Activated T-helper 1 cell treated with Interleukin-2 at 50 U/mL for 16 hours (primary cell): ENCODE measurements around the gene SLC29A1.
"Not testable (repeated sequence)": the region's sequence is repeated elsewhere in the genome, so short reads cannot be mapped to it uniquely, and the experiment has no call there.

Experiments
- DNase-seq: peaks from one replicate; pipeline ENCODE4 v3.0.0-alpha.2; 2020; ENCODE audit warnings: low read depth

The SLC29A1 gene

GRCh38 chr6:44194326-44194725 lies 29.1 kb upstream of the SLC29A1 start:
- no peak for DNase-seq

DNA sequence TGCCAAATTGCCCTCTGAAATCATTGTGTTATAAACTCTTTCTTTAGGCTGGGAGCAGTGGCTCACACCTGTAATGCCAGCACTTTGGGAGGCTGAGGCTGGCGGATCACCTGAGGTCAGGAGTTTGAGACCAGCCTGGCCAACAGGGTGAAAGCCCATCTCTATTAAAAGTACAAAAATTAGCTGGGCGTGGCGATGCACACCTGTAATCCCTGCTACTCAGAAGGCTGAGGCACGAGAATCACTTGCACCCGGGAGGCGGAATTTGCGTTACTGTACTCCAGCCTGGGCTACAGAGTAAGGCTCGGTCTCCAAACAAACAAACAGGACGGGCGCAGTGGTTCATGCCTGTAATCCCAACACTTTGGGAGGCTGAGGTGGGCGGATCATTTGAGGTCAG lies 27.0 kb upstream of the SLC29A1 start:
- not testable (repeated sequence) for DNase-seq

GRCh38 chr6:44198684-44199083 lies 24.7 kb upstream of the SLC29A1 start:
- no peak for DNase-seq

GRCh38 chr6:44199883-44200282 lies 23.5 kb upstream of the SLC29A1 start:
- no peak for DNase-seq

- no peak for DNase-seq
Observed at GRCh38 chr6:44201200-44201599, 22.2 kb upstream of the SLC29A1 start.

- no peak for DNase-seq
Observed at GRCh38 chr6:44201638-44202303, 21.6 kb upstream of the SLC29A1 start.

- DNase-seq: no peak
Observed at GRCh38 chr6:44202332-44202971, 20.9 kb upstream of the SLC29A1 start.

DNA sequence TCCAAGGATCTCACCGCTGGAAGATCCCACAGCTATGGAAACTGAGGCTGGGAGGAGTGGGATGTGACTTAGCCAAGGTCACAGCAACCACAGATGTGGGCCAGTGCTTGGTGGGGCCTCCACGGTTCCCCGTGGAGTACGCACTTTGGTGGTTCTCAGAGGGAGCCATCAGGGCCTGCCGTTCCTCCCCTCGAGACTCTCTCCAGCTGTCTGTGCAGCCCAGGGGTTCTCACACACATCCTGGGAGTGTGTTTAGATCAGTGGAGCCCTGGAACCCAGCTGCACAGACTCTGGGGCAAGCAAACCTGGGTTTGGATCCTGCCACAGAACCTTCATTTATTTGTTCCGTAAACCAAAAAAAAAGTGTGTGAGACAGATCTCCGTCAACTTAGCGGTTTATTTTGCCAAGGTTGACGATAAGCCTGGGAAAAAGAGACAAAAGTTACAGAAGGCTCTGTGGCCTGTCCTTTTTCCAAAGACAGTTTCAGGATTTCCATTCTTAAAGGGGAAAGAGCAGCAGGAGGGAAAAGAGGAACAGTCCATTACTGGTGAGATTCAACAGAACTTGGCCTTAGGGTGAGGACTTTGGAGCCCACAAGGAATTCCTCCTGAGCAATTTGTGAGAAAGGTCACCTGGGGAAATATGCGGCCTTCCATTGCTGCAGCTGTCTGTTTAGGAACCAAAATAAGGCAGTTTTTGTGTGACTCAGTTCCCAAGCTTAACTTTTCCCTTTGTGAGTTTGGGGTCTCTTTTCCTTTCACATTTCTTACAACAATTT lies 20.2 kb upstream of the SLC29A1 start:
- no peak for DNase-seq

- DNase-seq: no peak
Observed at GRCh38 chr6:44203955-44204354, 19.4 kb upstream of the SLC29A1 start.

DNA sequence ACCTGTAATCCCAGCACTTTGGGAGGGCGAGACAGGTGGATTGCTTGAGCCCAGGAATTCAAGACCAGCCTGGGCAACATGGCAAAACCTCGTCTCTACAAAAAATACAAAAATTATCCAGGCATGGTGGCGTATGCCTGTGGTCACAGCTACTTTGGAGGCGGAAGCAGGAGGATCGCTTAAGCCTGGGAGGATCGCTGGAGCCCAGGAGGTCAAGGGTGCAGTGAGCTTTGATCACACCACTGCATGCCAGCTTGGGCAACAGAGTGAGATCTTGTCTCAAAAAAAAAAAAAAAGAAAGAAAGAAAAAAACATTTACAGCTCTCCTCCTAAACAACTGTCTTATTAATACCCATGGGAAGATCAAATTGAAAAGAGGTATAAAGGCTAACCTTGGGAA lies 15.4 kb upstream of the SLC29A1 start:
- DNase-seq: no peak

- DNase-seq: no peak
Observed at GRCh38 chr6:44211284-44211683, 12.1 kb upstream of the SLC29A1 start.

GRCh38 chr6:44214307-44214706 lies 9.1 kb upstream of the SLC29A1 start:
- no peak for DNase-seq

GRCh38 chr6:44216677-44217331 lies 6.6 kb upstream of the SLC29A1 start, which contains the start of gene MYMX:
MYMX (plus strand) TSS chr6:44216926; CDS start chr6:44217472, 546 bp downstream.
- DNase-seq: no peak

DNA sequence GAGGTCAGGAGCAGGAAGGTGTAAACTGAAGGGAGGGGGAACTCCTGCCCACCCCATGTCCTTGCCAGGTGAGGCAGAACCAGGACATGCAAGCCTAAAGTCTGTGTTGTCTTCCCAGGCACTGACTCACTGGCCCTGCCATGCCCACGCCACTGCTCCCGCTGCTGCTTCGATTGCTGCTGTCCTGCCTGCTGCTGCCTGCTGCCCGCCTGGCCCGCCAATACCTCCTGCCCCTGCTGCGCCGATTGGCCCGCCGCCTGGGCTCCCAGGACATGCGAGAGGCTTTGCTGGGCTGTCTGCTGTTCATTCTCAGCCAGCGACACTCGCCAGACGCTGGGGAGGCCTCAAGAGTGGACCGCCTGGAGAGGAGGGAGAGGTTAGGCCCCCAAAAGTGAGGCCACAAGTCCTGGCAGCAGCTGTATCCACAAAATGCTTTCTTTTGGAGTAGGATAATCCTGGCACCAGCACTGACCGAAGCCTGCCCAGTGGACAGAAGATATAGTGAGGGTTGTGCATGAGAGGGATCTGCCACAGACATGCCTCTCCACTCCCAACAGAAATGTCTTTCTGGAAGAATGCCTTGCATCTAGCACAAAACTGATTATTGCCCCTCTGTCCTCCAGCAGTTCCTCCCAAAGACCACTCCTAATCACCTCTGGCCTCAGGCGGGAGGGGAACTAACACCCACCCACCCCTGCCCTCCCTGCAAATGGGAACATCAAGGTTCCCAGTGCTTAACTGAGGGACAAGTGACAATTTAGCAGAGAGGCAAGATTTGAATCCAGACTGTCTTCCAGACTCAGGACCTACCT lies 5.9 kb upstream of the SLC29A1 start:
- DNase-seq: no peak

- DNase-seq: no peak
Observed at GRCh38 chr6:44219053-44219814, 4.2 kb upstream of the SLC29A1 start.

- DNase-seq: no peak
Observed at GRCh38 chr6:44219815-44220784, 3.3 kb upstream of the SLC29A1 start.

DNA sequence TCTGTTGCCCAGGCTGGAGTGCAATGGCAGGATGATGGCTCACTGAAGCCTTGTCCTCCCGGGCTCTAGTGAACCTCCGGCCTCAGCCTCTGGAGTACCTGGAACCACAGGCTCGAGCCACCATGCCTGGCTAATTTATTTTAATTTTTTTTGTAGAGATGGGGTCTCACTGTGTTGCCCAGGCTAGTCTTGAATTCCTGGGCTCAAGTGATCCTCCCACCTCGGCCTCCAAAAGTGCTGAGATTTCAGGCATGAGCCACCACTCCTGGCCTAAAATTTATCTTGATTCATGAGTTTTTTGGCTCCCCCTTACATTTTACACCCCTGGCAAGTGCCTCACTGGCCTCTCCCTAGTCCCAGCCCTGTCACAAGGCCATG lies 2.5 kb upstream of the SLC29A1 start:
- DNase-seq: no peak

DNA sequence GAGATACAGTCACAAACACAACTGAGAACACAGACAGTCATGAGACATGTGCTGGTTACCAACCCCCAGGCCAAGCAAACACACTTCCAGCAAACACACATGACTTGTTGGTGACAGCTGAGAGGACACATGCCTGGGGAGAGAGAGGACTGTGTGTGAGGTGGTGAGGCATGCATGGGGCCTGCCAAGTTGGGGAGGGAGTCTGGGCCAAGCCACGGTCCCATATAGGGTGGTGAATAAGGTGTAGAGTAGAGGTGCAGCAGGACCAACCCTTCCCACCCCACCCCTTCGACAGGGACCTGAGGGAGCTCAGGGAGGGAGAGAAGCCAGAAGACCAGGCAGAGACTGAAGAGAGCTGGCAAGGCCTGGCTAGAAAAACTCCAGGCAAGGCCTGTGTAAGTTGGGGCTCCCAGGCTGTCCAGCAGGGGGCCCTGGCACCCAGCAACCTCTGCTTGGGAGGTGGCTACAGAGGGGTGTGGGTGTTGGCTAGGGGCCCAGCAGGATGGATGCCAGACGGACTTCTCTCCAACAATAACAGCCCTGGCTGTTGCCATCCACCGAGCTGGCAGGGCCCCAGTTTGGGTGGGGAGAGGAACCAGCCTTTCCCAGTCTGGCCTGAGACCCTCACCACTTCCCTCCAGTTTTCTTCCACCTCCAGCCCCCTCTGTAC lies 2.0 kb upstream of the SLC29A1 start:
- peak; percentile 56 for DNase-seq

- no peak for DNase-seq
Observed at GRCh38 chr6:44221961-44222335, 1.4 kb upstream of the SLC29A1 start.
